GM13977 (cell line): ENCODE data around the gene KIF1A.

Experiments
- DNase-seq: peaks from one replicate; pipeline ENCODE4 v3.0.0; 2012; ENCODE audit warnings: low spot score
- in situ Hi-C: fragments of 300-500 bp; cut with MboI; formaldehyde crosslinking; loops from one replicate; pipeline ENCODE4 v1.12.0; 2022; ENCODE audit warnings: low sequenced_read_pairs, low pct_unique_long_range_greater_than_20kb, mixed read lengths, inconsistent platforms; ENCODE audit not compliant: unreplicated experiment
- TF ChIP-seq, protein P1 (sequence below): IDR thresholded peaks from 2 replicates; pipeline ENCODE4 v1.5.1; 2012; ENCODE audit warnings: mild to moderate bottlenecking, control low read depth; ENCODE audit not compliant: insufficient read depth; ENCODE audit errors: extremely low read depth, missing control alignments

The KIF1A gene

DNA sequence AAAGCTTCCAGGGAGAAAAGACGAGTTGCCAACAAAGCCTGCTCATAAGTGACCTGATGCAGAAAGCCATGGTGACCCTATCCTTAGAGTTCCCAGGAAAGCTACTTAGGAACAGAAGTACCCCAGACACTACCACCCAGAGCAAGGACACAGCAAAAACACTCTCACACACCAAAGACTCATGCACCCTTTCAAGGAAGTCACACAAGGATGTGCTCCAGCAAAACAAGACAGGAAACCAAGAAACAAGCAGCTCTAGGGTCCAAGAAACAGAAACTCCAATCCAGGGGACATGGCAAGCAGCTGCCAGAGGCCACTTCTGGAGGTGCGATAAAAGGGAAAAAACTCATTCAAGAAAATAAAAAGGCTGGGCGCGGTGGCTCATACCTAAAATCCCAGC lies 5.7 kb downstream of the KIF1A start:
- in situ Hi-C loops = no loop called here
- TF ChIP-seq, protein P1, sequence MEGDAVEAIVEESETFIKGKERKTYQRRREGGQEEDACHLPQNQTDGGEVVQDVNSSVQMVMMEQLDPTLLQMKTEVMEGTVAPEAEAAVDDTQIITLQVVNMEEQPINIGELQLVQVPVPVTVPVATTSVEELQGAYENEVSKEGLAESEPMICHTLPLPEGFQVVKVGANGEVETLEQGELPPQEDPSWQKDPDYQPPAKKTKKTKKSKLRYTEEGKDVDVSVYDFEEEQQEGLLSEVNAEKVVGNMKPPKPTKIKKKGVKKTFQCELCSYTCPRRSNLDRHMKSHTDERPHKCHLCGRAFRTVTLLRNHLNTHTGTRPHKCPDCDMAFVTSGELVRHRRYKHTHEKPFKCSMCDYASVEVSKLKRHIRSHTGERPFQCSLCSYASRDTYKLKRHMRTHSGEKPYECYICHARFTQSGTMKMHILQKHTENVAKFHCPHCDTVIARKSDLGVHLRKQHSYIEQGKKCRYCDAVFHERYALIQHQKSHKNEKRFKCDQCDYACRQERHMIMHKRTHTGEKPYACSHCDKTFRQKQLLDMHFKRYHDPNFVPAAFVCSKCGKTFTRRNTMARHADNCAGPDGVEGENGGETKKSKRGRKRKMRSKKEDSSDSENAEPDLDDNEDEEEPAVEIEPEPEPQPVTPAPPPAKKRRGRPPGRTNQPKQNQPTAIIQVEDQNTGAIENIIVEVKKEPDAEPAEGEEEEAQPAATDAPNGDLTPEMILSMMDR = no peak
- no peak for DNase-seq

DNA sequence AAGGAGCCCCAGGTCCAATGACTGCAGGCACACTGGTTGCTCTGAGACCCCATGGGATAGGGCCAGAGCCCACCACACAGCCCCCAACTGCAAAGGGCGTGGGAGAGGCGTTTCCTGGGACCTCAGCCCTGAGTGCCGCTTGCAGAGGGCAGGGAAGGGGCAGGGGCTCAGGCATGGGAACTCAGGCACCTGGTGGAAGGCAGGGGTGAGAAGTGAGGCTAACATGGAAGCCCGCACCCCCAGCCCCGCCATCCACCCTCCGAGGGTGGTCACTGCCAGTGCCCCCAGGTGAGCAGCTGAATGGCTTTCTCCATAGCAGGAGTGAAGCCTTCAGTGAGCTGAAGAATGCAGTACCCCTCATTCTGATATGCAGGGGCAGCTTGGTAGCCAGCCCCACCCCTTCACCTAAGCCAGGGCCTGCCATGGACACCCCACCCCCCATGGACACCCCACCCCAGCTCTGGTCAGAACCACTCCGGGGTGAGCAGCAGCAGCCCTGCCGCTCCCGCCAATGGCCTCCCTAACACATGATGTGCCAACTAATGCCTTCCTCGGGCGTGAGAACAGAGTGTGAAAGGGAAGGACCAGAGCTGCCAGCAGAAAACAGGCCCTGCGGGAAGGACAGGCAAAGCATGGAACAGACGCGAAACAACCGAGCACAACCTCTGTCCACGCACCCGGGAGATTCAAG lies 6.6 kb downstream of the KIF1A start:
- in situ Hi-C loops = no loop called here

DNA sequence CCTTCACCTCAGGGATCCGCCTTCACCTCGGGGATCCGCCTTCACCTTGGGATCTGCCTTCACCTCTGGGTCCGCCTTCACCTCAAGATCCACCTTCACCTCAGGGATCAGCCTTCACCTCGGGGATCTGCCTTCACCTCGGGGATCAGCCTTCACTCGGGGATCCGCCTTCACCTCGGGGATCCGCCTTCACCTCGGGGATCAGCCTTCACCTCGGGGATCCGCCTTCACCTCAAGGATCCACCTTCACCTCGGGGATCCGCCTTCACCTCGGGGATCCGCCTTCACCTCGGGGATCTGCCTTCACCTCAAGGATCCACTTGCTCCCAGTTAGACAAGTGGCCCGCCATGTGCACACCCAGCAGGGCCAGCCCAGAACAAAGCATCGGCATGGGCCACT lies 7.3 kb downstream of the KIF1A start:
- in situ Hi-C loops = no loop called here
- no peak for DNase-seq
- TF ChIP-seq, protein P1 = no peak

More for the DNA sequence above, 6.6 kb downstream of the KIF1A start:
- TF ChIP-seq, protein P1 = no peak
- no peak for DNase-seq

DNA sequence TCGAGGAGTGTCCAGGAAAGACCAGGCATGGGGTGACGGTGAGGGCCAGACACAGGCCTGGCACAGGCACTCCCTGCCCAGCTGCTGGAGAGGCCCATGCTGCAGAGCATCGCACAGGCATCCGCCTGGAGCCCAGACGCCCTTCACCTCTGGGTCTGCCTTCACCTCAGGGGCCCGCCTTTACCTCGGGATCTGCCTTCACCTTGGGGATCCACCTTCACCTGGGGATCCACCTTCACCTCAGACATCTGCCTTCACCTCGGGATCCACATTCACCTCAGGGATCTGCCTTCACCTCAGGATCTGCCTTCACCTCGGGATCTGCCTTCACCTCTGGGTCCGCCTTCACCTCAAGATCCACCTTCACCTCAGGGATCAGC lies 7.7 kb downstream of the KIF1A start:
- TF ChIP-seq, protein P1 = no peak
- in situ Hi-C loops = no loop called here
- no peak for DNase-seq

DNA sequence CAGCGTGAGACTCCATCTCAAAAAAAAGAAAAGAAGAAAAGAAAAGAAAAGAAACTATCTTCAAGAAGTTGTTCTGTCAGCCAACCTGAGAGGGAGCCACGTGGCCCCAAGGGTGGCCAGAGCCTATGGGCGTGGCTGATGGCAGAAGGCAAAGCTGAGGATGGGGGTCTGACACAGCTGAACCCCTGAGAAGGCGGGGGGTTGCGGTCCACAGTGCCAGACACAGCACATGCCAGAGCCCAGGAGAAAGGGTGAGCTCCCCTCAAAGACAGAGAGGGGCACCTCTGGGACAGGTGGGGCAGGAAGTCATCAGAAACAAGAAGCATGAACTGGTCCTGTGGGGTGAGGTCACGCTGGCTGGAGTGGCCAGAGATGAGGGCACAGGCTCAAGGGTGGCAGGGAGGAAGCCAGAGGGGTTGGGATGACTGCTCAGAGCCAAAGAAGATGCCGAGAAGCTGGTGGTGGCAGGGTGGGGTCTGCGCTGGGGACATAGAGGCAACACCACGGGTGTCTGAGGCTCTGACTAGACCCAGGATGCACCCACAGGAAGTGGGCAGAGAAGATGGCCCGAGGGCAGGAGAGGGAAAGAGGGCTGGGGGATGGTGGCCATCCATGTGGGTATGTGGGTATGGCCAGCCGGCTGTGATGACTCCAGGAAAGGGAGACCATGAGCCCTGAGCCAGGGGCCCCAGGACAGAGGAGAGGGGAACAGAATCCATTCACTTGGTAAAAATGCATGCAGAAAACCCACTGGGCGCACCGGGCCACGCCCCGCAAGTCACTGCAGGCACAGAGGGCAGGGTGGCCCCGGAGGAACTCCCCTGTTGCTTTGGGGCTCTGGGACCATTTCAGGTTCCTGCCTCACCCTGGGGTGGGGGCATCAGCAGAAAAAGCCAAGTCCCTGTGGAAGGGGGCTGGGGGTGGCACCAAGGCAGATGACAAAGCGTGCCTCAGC lies 8.4 kb downstream of the KIF1A start:
- TF ChIP-seq, protein P1 = no peak
- DNase-seq = no peak
- in situ Hi-C loops = no loop called here

DNA sequence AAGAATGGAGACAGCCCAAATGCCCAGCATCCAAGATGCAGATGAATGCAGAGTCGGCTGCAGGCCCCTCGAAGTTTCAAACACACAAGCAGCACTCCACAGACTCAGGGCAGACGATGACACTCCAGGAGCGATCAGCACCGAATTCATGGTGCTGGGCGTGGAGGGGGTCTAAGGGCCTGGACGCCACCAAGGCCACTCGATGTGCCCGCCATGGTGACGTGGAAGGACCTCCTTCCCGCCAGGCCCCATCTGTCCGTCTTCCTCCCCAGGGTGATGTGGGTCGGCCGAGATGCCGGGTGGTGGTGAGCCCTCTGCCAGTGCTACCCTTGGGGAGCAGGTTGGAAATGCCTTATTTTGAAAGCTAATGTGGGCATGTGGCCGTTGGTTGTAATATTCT lies 9.4 kb downstream of the KIF1A start:
- TF ChIP-seq, protein P1 = no peak
- in situ Hi-C loops = no loop called here

More for the DNA sequence above, 9.4 kb downstream of the KIF1A start:
- no peak for DNase-seq
